NT2/D1 (cell line): Measurements from ENCODE around the gene WDR64.

Experiments used
- YY1 ChIP-seq: IDR thresholded peaks from 2 replicates; pipeline ENCODE4 v1.6.1; 2011; ENCODE audit not compliant: insufficient read length, insufficient read depth
- ZNF274 ChIP-seq: IDR thresholded peaks from 2 replicates; pipeline ENCODE4 v1.6.1; 2011; ENCODE audit warnings: mild to moderate bottlenecking, low read depth, low read length

DNA sequence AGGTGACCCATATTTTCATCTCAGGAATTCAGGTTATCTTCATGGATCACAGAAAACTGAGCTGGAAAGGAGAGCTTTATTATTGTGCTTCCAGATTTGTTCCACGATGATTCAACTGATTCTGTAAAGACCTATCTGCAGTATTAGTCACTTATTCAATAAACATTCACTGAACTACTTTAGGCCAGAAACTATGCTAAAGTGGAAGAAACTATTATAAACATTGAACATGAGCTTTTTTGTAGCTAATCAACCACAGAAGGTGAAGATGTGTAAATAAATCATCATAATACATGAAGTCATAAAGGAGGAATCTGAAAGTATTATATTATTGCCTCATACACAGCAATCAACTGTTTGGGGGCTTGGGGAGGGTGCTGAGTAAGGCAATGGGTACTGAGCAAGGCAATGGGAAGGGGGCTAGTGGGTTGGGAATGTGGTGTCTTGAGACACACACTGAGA, 165.3 kb downstream of the WDR64 start:
- TF ChIP-seq YY1 (no peak), ZNF274 (no peak)
